GM21619 (cell line): ENCODE measurements around the gene GDF7.

Experiments used
- ATAC-seq: cut with Tn5 transposase; IDR thresholded peaks from one replicate; pipeline ENCODE4 v1.9.1; 2021; ENCODE audit not compliant: unreplicated experiment

GDF7 gene

GRCh38 chr2:20643060-20643459 lies 23.9 kb upstream of the GDF7 start:
- ATAC-seq, result no peak

GRCh38 chr2:20643826-20644225 lies 23.1 kb upstream of the GDF7 start:
- no peak for ATAC-seq

GRCh38 chr2:20645301-20645701 lies 21.6 kb upstream of the GDF7 start:
- ATAC-seq, result no peak

- ATAC-seq, result no peak
Observed at GRCh38 chr2:20645761-20646160, 21.2 kb upstream of the GDF7 start.

- no peak for ATAC-seq
Observed at GRCh38 chr2:20646446-20646845, 20.5 kb upstream of the GDF7 start.

GRCh38 chr2:20647211-20647610 lies 19.7 kb upstream of the GDF7 start:
- no peak for ATAC-seq

- ATAC-seq, result no peak
Observed at GRCh38 chr2:20647738-20648137, 19.2 kb upstream of the GDF7 start.

GRCh38 chr2:20648206-20648605 lies 18.7 kb upstream of the GDF7 start:
- ATAC-seq, result no peak

- no peak for ATAC-seq
Observed at GRCh38 chr2:20648831-20649230, 18.1 kb upstream of the GDF7 start.

- ATAC-seq, result no peak
Observed at GRCh38 chr2:20649576-20649975, 17.4 kb upstream of the GDF7 start.

GRCh38 chr2:20649976-20650375 lies 17.0 kb upstream of the GDF7 start:
- ATAC-seq, result no peak

GRCh38 chr2:20650393-20650876 lies 16.5 kb upstream of the GDF7 start:
- ATAC-seq, result peak; percentile 16

GRCh38 chr2:20650877-20651730 lies 15.8 kb upstream of the GDF7 start, which contains the start of gene HS1BP3:
HS1BP3 (minus strand) TSS chr2:20651098; CDS start chr2:20651063, 35 bp downstream.
- ATAC-seq, result peak; percentile 94

- no peak for ATAC-seq
Observed at GRCh38 chr2:20651731-20652099, 15.2 kb upstream of the GDF7 start.

GRCh38 chr2:20652141-20652540 lies 14.8 kb upstream of the GDF7 start:
- ATAC-seq, result no peak

GRCh38 chr2:20652673-20653575 lies 14.0 kb upstream of the GDF7 start:
- ATAC-seq, result no peak

GRCh38 chr2:20653695-20654534 lies 13.0 kb upstream of the GDF7 start:
- no peak for ATAC-seq

GRCh38 chr2:20654535-20654813 lies 12.5 kb upstream of the GDF7 start:
- ATAC-seq, result no peak

GRCh38 chr2:20656561-20656960 lies 10.4 kb upstream of the GDF7 start:
- ATAC-seq, result no peak

- ATAC-seq, result no peak
Observed at GRCh38 chr2:20657522-20658235, 9.3 kb upstream of the GDF7 start.
